ENCODE results near the gene SLC27A5.
A peak's percentile ranks its signal among the peaks of the same experiment; 100 is the strongest.

The SLC27A5 gene

GRCh38 chr19:58551577-58552471 lies 40.0 kb upstream of the SLC27A5 start:
- H3K27ac ChIP-seq = no peak overlapping the region
- peaks cover 78 to 91% (median 85%) of the 10 kb centered on the region in 11 experiments for H3K36me3 ChIP-seq

GRCh38 chr19:58551123-58551497 lies 39.3 kb upstream of the SLC27A5 start:
- H4K20me1 ChIP-seq = peaks cover 52 to 85% (median 74%) of the 10 kb centered on the region in 11 experiments
- no peak overlapping the region for H3K27ac ChIP-seq
- peaks cover 74 to 91% (median 84%) of the 10 kb centered on the region in 11 experiments for H3K36me3 ChIP-seq
- no peak overlapping the region for H3K9ac ChIP-seq
- TF ChIP-seq Cebpa-rat (IDR thresholded peaks at IDR 0.05) = no peak
- no peaks in the 10 kb centered on the region for H3K9me3 ChIP-seq (replicated peaks in 1 of 11)
- 0 out of 22 replicates have a peak overlapping the region, but pooled peaks of 1 of the 11 experiments have one; percentile 17 for H3K4me2 ChIP-seq
- H3K27me3 ChIP-seq = no peaks in the 10 kb centered on the region
- H3K4me3 ChIP-seq = no peak overlapping the region
- peaks cover 40 to 87% (median 53%) of the 10 kb centered on the region in 10 experiments for H3K4me1 ChIP-seq

More at GRCh38 chr19:58551577-58552471, 40.0 kb upstream of the SLC27A5 start:
- Histone ChIP-seq H3K4me2 (peak overlapping the region in 2 of 11 experiments; percentile 100; a peak in 1 of 22 replicates), H4K20me1 (peaks cover 45 to 85% (median 71%) of the 10 kb centered on the region in 11 experiments; a peak in 21 of 22 replicates), H3K9me3 (replicated peaks in 1 of 11) (no peaks in the 10 kb centered on the region), H3K4me1 (peaks cover 41 to 87% (median 54%) of the 10 kb centered on the region in 10 experiments), H3K9ac (no peak overlapping the region; a peak in 1 of 22 replicates), H3K4me3 (no peak overlapping the region), H3K27me3 (no peaks in the 10 kb centered on the region)
- TF ChIP-seq Cebpa-rat (IDR thresholded peaks at IDR 0.05) = no peak

DNA sequence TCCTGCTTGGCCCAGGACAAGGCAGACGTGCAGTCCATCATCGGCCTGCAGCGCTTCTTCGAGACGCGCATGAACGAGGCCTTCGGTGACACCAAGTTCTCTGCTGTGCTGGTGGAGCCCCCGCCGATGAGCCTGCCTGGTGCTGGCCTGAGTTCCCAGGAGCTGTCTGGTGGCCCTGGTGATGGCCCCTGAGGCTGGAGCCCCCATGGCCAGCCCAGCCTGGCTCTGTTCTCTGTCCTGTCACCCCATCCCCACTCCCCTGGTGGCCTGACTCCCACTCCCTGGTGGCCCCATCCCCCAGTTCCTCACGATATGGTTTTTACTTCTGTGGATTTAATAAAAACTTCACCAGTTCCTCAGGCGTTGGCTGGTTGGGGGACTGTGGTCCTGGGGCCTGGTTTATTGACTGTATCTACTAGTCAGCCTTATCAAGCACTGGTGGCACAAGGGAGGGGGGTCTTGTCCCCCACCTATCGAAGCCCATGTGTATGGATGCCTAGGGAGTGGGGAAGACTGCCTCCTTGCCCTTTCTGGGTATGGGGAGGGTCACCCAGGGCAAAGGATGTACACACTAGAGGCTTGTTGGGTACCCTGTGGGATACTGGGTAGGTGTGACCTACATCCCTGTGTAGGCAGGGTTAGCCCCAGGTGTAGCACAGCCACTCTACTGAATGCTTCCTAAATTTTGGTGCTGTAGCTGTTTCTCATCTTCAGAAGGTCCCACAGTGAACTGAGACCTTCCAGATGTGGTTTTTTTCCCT lies 38.8 kb upstream of the SLC27A5 start:
- H3K9ac ChIP-seq = 0 out of 22 replicates have a peak overlapping the region, but pooled peaks of 1 of the 11 experiments have one; percentile 10
- H3K4me3 ChIP-seq = no peak overlapping the region
- no peak for TF ChIP-seq Cebpa-rat (IDR thresholded peaks at IDR 0.05)
- no peak overlapping the region for H3K27ac ChIP-seq
- peaks cover 58 to 90% (median 80%) of the 10 kb centered on the region in 11 experiments for H4K20me1 ChIP-seq
- H3K4me2 ChIP-seq = 0 out of 22 replicates have a peak overlapping the region, but pooled peaks of 1 of the 11 experiments have one; percentile 4
- no peaks in the 10 kb centered on the region for H3K9me3 ChIP-seq (replicated peaks in 1 of 11)
- H3K4me1 ChIP-seq = peaks cover 39 to 86% (median 52%) of the 10 kb centered on the region in 10 experiments
- H3K27me3 ChIP-seq = no peaks in the 10 kb centered on the region
- peaks cover 74 to 91% (median 84%) of the 10 kb centered on the region in 11 experiments for H3K36me3 ChIP-seq

- peaks cover 35 to 81% (median 48%) of the 10 kb centered on the region in 10 experiments for H3K4me1 ChIP-seq
- peaks cover 0 to 5% (median 0%) of the 10 kb centered on the region in 11 experiments; a peak in 4 of 22 replicates for H3K9me3 ChIP-seq (replicated peaks in 1 of 11)
- H4K20me1 ChIP-seq = peaks cover 65 to 97% (median 87%) of the 10 kb centered on the region in 11 experiments
- 0 out of 22 replicates have a peak overlapping the region, but pooled peaks of 1 of the 11 experiments have one; percentile 10 for H3K9ac ChIP-seq
- H3K27ac ChIP-seq = no peak overlapping the region
- no peak overlapping the region for H3K4me3 ChIP-seq
- H3K27me3 ChIP-seq = peaks cover 0 to 4% (median 0%) of the 10 kb centered on the region in 11 experiments; a peak in 2 of 22 replicates
- peak overlapping the region in 1 of 11 experiments; percentile 20; a peak in 1 of 22 replicates for H3K4me2 ChIP-seq
- peaks cover 74 to 94% (median 87%) of the 10 kb centered on the region in 11 experiments for H3K36me3 ChIP-seq
- TF ChIP-seq Cebpa-rat (IDR thresholded peaks at IDR 0.05) = no peak
Observed at GRCh38 chr19:58549664-58550361, 38.0 kb upstream of the SLC27A5 start.

DNA sequence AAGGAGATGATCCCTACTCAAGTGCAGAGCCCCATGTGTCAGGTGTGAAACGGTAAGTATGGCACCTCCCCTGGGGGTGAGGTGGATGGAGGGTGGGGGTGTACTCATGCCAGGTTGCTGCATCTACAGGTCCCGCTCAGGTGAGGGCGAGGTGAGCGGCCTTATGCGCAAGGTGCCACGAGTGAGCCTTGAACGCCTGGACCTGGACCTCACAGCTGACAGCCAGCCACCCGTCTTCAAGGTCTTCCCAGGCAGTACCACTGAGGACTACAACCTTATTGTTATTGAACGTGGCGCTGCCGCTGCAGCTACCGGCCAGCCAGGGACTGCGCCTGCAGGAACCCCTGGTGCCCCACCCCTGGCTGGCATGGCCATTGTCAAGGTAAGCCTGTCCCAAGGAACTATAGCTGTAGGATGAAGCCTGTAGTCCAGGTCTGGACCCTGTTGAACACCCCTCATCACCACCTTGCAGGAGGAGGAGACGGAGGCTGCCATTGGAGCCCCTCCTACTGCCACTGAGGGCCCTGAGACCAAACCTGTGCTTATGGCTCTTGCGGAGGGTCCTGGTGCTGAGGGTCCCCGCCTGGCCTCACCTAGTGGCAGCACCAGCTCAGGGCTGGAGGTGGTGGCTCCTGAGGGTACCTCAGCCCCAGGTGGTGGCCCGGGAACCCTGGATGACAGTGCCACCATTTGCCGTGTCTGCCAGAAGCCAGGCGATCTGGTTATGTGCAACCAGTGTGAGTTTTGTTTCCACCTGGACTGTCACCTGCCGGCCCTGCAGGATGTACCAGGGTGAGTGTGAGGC lies 37.3 kb upstream of the SLC27A5 start:
- Histone ChIP-seq H3K27ac (no peak overlapping the region), H3K27me3 (peaks cover 0 to 4% (median 0%) of the 10 kb centered on the region in 11 experiments; a peak in 2 of 22 replicates), H3K36me3 (peaks cover 74 to 93% (median 87%) of the 10 kb centered on the region in 11 experiments), H3K9me3 (replicated peaks in 1 of 11) (peaks cover 0 to 6% (median 0%) of the 10 kb centered on the region in 11 experiments; a peak in 4 of 22 replicates), H4K20me1 (peaks cover 67 to 96% (median 91%) of the 10 kb centered on the region in 11 experiments), H3K4me3 (no peak overlapping the region; a peak in 1 of 20 replicates), H3K4me2 (peak overlapping the region in 3 of 11 experiments; percentile 10 to 20 (median 11); a peak in 2 of 22 replicates), H3K4me1 (peaks cover 31 to 77% (median 43%) of the 10 kb centered on the region in 10 experiments), H3K9ac (peak overlapping the region in 2 of 11 experiments; percentile 2 to 33; a peak in 1 of 22 replicates)
- TF ChIP-seq Cebpa-rat (IDR thresholded peaks at IDR 0.05) = no peak

DNA sequence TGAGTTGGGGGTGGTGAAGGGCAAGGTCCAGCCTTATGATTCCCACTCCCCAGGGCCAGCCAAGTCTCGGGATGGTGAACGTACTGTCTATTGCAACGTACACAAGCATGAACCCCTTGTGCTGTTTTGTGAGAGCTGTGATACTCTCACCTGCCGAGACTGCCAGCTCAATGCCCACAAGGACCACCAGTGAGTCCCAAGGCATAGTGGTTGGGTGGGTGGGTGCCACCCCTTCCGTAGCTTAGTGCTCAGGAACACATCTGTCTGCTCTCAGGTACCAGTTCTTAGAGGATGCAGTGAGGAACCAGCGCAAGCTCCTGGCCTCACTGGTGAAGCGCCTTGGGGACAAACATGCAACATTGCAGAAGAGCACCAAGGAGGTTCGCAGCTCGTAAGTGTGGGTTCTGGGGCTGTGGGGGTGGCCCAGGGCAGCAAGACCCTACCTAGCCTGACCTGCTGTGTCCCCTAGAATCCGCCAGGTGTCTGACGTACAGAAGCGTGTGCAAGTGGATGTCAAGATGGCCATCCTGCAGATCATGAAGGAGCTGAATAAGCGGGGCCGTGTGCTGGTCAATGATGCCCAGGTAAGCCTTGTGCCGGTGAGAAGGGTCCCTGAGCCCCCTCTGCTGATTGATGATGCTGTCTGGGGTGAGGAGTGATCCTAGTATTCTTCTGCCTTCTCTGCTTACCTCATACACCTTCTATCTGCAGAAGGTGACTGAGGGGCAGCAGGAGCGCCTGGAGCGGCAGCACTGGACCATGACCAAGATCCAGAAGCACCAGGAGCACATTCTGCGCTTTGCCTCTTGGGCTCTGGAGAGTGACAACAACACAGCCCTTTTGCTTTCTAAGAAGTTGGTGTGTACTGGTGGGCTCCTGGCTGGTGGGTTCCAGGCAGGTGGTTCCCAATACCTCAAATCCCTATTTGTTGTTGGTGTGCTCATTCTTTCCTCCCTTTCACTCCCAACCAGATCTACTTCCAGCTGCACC lies 35.8 kb upstream of the SLC27A5 start:
- Histone ChIP-seq H3K4me2 (peak overlapping the region; percentile 36 to 100 (median 88); a peak in 20 of 22 replicates), H3K4me1 (peaks cover 25 to 73% (median 40%) of the 10 kb centered on the region in 10 experiments), H3K27ac (no peak overlapping the region), H4K20me1 (peaks cover 67 to 83% (median 82%) of the 10 kb centered on the region in 11 experiments), H3K27me3 (peaks cover 0 to 4% (median 0%) of the 10 kb centered on the region in 11 experiments; a peak in 2 of 22 replicates), H3K9me3 (replicated peaks in 1 of 11) (peaks cover 0 to 6% (median 0%) of the 10 kb centered on the region in 11 experiments; a peak in 4 of 22 replicates), H3K9ac (peak overlapping the region; percentile 19 to 61 (median 43); a peak in 15 of 22 replicates), H3K36me3 (peaks cover 64 to 79% (median 76%) of the 10 kb centered on the region in 11 experiments), H3K4me3 (peak overlapping the region in 5 of 10 experiments; percentile 14 to 100 (median 31); a peak in 4 of 20 replicates)
- TF ChIP-seq Cebpa-rat (IDR thresholded peaks at IDR 0.05) = no peak
